ENCODE data around the gene TBC1D21.
A peak's percentile ranks its signal among the peaks of the same experiment; 100 is the strongest.

The TBC1D21 gene

GRCh38 chr15:73889053-73889761 is 15.8 kb downstream of the TBC1D21 start:
- DNase-seq (ENCODE audit: low spot score): no peak

GRCh38 chr15:73889762-73890124 is 16.4 kb downstream of the TBC1D21 start:
- DNase-seq (ENCODE audit: low spot score): no peak

- DNase-seq (ENCODE audit: low spot score): no peak
These were observed 18.3 kb downstream of the TBC1D21 start for GRCh38 chr15:73891328-73892315.

GRCh38 chr15:73892446-73893226 is 19.3 kb downstream of the TBC1D21 start:
- DNase-seq (ENCODE audit: low spot score): no peak

- no peak for DNase-seq (ENCODE audit: low spot score)
These were observed 20.9 kb downstream of the TBC1D21 start for GRCh38 chr15:73894133-73894814.

- peak; percentile 96 for DNase-seq (ENCODE audit: low spot score)
These were observed 24.3 kb downstream of the TBC1D21 start for GRCh38 chr15:73897441-73898261.

GRCh38 chr15:73899197-73900094 is 26.1 kb downstream of the TBC1D21 start:
- DNase-seq (ENCODE audit: low spot score): no peak

GRCh38 chr15:73900095-73900712 is 26.8 kb downstream of the TBC1D21 start:
- DNase-seq (ENCODE audit: low spot score): no peak

GRCh38 chr15:73901126-73901810 is 27.9 kb downstream of the TBC1D21 start:
- no peak for DNase-seq (ENCODE audit: low spot score)

GRCh38 chr15:73902121-73903020 is 29.0 kb downstream of the TBC1D21 start:
- DNase-seq (ENCODE audit: low spot score): no peak

GRCh38 chr15:73904026-73904815 is 30.9 kb downstream of the TBC1D21 start:
- DNase-seq (ENCODE audit: low spot score): no peak

GRCh38 chr15:73905225-73905827 is 32.0 kb downstream of the TBC1D21 start:
- no peak for DNase-seq (ENCODE audit: low spot score)

GRCh38 chr15:73906346-73907034 is 33.1 kb downstream of the TBC1D21 start:
- DNase-seq (ENCODE audit: low spot score): peak; percentile 21

- no peak for DNase-seq (ENCODE audit: low spot score)
These were observed 33.7 kb downstream of the TBC1D21 start for GRCh38 chr15:73907035-73907408.

GRCh38 chr15:73908030-73908821 is 34.9 kb downstream of the TBC1D21 start:
- DNase-seq (ENCODE audit: low spot score): peak; percentile 74

Data from kidney tubule cell (primary cell).